OCI-LY3 (cell line): Measurements from ENCODE around the gene BEND7.

ENCODE experiments used
- CTCF ChIP-seq: fragments of 200-600, 300-600 bp; sonication (generic); IDR thresholded peaks from 2 replicates; pipeline ENCODE4 v1.5.1; 2014; ENCODE audit warnings: antibody characterized with exemption, low read length, low read depth
- EZH2phosphoT487 ChIP-seq: fragments of 200-600 bp; shearing (Covaris generic); IDR thresholded peaks from 2 replicates; pipeline ENCODE4 v1.6.1; 2018; ENCODE audit warnings: antibody characterized with exemption, mixed run types, low read depth

GRCh38 chr10:13397052-13397451, 131.8 kb downstream of the BEND7 start:
- no peak for TF ChIP-seq CTCF
- no peak for TF ChIP-seq EZH2phosphoT487
